GM19239 (cell line): ENCODE data around the gene PRLR.
"Not testable (repeated sequence)": the region's sequence is repeated elsewhere in the genome, so short reads cannot be mapped to it uniquely, and the experiment has no call there.

Source experiments
- DNase-seq: peaks from one replicate; pipeline ENCODE4 v3.0.0; 2011; ENCODE audit warnings: low spot score; ENCODE audit not compliant: insufficient read length
- FAIRE-seq: peaks from 2 replicates; lab custom pipeline; 2011; peaks lifted over from hg19 to GRCh38; lab: Jason Lieb, UNC

Gene PRLR

DNA sequence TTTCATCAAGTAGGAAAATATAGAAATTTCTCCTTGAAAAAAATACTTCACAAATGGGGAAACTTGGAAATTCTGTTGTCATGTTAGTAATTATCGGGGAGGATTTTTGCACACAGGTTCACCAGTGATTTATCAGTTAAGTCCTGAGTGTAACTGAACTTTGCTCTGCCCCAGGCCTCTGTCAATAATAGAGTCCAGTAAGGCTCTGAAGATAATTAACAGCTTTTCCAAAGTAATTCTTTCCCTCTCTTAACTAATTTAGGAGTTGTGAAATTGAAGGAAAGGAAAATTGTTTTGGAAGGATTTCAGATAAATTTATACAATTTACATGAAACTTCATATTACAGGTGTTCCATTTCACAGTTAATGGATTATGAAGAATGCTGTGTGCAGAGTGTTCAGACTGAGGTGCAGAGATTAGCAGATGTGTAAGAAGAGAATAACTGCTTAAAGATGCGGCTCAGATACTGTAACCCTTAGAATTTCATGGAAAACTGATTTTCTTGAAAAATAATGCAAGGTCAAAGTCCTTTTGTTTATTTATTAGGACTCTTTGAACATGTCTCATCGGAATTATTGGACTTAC is 179.7 kb downstream of the PRLR start:
- DNase-seq, result no peak
- no peak for FAIRE-seq

DNA sequence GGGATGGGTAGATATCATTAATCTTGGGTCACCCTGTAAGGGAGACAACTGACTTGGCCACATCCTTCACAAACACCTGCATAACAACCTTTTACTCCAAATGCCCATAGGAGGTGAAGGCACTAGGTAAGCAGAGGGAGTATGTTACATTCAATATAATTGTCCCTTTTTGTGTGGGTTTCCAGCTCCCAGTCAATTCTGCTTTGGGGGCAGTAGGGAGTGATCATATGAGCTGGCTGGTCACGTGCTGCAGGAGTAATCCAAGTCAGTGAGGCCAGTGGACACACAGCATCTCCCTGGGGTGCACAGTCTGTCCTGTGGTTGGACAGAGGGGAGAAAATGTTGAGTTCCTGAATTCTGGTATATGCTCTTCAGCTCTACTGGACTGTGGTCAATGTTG is 181.4 kb downstream of the PRLR start:
- DNase-seq (no peak), FAIRE-seq (no peak)

DNA sequence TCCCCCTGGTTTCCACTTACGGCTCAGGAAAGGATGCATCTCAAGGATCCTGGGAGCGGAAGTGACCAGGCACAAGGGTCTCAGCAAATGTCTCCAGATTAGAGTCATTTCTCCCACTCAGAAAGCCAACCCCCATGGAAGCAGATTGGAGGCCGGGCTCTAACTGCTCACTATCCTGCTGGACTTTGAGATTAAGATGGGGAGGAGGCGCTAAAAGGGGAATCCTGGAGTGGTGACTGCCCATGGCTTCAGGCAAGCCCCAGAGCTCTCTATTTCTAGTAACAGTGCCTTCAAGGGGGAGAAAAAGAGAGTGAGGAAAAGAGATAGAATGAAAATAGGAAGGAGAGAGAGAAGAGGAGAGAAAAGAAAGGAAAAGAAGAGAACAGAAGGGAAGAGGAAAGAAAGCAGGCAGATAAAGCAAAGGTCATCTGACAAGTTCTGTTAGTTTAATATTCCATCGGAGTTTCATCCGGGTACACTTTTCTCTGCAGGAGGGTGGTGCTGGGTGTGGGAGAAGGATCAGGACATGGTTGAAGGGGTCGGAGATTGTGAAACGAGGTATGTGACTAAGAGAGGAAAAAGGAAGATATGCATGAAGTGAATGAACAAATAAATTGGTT is 182.4 kb downstream of the PRLR start, which contains the start of gene AGXT2:
Gene AGXT2 (minus strand): TSS at position 165 of the 620 bp plus-strand sequence. CDS start 57 bp downstream, at position 108.
- DNase-seq (no peak), FAIRE-seq (no peak)

DNA sequence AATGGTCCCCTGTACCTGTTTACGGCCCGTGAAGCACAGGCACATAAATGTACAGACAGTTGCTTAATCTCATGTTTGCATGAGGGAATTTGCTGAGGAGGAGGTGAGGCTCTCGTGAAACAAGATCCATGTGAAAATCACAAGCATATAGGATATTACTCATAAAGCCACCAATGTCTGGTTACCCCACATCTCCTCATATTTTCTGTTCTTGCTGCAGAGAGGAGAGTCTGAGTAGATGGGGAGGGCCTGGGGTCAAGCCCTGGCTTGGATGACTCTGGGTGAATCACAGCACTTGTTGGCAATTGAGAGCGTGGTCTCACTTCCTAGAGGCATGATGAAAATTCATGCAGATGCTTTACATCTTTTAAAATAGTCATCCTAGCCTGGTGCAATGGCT is 183.5 kb downstream of the PRLR start:
- DNase-seq (no peak), FAIRE-seq (no peak)

DNA sequence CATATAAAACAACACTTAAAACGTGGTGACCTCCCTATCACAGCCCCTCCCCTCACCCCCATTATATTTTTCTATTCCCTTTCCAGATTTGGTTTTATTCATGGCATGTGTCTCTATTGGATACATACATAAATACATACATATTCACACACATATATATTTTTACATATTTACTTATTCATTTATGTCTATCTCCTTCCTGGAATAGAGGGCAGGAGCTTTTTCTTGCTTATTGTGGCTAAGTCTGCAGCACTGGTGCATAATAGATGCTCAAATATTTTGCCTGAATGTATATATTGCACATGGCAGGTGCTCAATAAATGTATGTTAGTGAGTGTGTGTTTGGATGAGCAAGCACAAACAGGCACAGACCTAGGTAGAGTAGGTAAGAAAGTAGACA is 185.0 kb downstream of the PRLR start:
- FAIRE-seq (no peak), DNase-seq (no peak)

DNA sequence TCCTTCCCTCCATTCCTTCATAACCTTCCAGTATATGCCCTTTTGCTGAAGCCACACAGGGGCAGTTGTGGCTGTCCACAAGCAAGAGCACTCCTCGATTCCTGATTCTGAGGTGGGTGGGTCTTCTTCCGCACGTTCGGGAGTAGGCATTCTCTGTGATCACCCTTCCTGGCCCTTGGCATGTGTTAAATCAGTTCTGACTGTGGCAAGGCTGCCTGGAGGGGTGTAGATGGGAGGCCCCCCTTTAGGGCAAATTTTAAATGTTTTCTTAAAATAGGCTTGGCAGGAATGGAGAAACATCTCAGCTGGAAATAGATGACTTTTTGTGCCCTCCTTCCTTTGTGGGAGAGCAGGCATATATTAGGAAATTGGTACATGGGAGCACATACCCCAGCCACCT is 185.6 kb downstream of the PRLR start:
- DNase-seq (no peak), FAIRE-seq (no peak)

DNA sequence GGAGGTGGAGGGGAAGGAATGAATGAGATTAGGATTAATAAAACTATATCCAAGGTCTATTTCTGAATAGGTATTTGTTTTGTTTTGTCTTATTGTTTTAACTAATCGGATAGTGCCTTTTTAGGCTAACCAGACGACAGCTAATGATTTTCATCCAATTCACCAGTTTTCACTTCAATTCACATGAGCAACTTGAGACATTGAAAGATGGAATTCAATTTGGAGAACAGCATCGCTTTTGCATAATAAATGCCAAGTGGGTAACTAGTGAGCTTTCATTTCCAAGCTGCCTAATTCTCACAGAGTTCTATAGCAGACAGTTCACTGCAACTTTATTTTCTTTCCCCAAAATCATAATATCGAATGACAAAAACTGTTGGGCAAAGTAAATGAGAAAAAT is 187.5 kb downstream of the PRLR start:
- DNase-seq (no peak), FAIRE-seq (no peak)

DNA sequence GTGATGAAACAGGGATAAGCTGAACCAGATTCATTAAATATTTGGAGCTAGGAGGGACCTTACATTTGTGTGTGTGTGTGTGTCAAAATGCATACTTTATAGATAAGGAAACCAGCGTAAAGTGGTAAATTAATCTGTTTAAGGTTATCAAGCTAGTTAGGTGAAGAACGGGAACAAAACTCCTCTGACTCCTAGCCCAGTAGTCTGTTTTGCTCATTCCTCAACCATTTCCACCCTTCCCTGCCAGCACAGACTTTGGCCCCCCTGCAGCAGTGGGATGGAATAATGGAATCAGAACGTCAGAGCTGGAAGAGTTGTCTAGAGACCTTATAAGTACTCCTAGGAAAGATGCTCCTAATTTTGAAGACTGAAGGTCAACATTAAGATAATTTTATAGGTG is 189.0 kb downstream of the PRLR start:
- DNase-seq (no peak), FAIRE-seq (no peak)

DNA sequence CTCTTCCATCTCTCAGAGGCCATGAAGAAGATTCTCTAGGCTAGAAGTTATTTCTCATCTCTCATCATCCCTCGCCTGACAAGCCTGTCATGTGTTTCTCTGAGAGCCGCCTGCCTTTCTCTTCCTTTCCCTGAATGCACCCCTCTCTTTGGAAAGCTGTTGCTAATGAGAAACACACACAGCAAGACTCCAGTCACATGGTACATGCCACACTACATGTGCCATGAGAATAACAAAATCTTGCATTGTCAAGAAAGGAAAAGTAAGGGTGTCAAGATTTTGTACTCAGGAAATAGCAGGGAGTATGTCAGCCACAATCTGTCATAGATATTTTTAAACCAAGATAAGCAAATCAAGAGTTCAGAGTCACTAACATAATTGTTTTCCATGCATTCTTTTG is 191.4 kb downstream of the PRLR start:
- peak; percentile 4 for FAIRE-seq
- DNase-seq, result no peak

DNA sequence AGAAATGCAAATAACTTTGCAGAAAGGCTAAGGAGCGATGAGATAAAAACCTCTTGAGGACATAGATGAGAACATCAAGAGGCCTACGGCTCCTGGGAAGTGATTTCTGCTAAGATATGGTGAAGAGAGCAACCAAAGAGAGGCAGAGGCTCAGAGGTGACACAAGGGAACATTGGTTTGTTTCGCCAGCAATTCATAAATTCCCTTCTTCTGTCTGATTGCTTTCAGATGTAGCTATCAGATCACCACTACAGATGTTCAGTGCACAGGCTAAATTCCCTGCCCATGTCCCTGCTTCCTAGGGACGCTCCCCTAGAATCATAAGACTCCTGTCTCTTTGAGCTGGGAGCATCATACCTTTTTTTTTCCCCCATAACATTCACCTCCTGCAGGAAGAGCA is 193.8 kb downstream of the PRLR start:
- no peak for FAIRE-seq
- no peak for DNase-seq

DNA sequence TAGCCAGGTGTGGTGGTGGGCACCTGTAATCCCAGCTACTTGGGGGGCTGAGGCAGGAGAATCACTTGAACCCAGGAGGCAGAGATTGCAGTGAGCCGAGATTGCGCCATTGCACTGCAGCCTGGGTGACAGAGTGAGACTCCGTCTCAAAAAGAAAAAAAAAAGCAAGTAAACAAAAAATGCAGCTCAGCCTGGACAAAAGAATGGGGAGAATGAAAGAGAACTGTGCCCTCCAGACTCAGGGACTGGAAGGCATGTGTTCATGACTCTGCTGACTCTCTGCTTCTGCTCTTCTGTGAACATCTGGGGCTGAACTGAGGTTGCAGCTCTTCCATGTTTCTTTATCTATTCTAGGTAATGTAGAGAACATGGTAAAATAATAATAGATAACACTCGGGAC is 194.4 kb downstream of the PRLR start:
- not testable (repeated sequence) for DNase-seq, FAIRE-seq

DNA sequence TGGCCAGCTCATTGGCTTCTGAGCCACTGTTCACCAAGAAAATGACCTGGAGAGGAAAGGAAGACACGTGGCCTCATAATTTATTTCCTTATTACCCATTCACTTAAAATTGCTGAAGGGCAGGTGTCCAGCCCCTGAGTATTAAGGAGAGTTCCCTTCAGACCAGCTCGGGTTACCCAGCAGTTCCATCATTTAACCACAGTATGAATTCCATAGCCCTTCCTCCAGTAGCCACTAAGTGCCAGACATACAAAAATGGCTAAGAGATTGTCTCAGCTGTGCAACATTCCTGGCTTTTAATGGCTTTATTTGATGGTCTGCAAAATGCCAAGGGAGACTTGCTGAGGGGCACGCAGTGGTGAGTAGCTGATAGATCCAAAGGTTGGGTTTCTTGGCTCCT is 195.0 kb downstream of the PRLR start:
- FAIRE-seq, result no peak
- no peak for DNase-seq

DNA sequence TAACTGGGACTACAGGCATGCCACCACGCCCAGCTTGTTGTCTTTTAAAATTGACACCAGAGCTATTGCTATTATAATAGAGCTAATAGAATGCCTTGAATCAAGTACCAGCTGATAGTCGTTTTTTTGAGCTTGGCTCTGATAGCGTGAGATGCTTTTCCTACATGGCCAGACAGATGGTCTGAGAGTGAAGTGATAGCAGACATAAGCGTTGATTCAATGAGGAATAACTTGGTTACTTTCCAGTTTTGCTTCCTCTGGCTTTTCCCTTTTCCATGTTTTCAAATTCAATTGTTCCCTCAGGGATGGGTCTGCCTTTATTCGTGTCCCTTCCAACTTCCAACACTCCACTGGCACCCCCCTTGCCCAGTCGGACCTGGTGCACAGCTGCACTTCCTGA is 197.9 kb downstream of the PRLR start:
- FAIRE-seq, result no peak
- DNase-seq, result no peak

DNA sequence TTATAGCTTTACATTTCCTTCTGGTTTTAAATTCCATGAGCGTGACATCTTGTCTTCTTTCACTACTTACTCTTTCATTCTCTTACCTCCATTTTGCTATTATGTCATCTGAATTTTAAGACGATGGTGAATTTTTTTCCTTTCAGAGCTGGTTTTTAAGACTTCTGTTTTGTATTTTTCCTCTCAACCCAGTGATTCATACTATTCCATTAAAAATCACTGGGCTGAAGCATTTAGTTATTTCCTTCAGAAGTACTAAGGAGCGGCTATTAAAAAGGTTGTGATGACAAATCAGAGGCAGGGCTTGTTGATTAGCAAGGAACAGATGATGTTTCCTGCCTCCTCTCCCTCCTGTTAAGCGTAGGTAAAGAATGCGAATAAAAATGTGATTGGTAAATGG is 199.0 kb downstream of the PRLR start:
- no peak for DNase-seq
- no peak for FAIRE-seq

DNA sequence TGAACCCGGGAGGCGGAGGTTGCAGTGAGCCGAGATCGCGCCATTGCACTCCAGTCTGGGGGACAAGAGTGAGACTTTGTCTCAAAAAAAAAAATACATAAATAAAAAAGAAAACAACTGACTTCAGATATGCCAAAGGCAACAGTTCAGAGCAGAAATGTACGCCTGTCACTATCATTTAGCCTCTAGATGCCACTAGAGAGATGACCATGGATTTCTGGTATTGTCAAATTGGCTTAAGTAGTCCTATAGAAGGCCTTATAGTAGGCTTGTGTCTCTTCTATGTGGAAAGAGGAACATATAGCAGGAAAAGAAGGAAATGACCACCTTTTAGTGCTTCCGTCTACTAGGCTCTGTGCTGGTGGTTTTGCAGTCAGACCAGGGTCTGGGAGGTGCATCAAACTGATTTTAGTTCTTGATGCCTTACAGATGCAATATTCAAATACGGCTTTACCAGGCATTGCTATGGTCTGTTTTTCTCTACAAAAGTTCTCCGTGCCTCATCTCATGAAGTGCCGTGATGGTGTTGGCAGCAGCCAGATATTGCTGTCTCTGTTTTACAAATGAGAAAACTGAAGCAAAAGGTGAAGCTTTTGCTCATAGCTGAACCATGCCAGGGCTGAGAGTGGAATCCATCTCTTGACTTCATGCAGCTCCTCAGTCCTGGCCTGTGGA is 199.7 kb downstream of the PRLR start:
- FAIRE-seq (peak; percentile 40), DNase-seq (no peak)

DNA sequence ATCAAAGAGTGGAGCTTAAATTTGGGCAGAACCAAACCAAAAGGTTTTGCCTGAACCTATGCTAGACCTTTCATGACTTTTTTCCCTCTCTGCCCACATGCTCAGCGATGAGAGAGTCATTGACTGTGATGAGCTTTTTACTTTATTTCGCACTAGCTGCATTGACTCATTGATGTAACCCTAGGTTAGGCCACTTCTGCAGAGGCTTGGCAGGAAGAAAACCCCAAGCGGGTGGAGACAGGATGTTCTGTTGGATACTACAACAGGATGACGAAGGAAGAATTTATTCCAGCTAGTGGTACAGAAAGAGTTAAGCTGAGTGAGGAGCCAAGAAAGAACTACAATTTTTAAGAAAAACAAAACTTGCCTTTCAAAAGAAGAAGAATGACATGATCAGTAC is 201.0 kb downstream of the PRLR start:
- DNase-seq (no peak), FAIRE-seq (no peak)

DNA sequence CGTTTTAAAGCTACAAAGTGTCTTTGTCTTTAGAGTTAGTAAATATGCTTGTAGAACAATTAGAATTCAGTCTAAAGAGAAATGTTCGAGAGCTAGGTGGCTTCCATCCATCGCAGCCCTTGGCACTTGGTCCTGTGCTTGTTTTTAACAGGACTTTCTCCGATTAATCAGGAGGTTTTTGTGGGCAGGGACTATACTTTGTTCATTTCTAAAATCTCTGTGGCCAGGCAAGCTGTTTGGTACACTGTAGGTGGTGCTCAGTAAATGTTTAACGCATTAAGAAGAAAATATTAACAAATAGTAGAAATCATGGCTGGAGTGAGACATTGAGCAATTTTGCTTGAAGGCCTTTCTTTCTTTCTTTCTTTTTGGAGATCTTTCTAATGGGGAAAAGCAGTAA is 203.3 kb downstream of the PRLR start:
- FAIRE-seq (no peak), DNase-seq (no peak)

DNA sequence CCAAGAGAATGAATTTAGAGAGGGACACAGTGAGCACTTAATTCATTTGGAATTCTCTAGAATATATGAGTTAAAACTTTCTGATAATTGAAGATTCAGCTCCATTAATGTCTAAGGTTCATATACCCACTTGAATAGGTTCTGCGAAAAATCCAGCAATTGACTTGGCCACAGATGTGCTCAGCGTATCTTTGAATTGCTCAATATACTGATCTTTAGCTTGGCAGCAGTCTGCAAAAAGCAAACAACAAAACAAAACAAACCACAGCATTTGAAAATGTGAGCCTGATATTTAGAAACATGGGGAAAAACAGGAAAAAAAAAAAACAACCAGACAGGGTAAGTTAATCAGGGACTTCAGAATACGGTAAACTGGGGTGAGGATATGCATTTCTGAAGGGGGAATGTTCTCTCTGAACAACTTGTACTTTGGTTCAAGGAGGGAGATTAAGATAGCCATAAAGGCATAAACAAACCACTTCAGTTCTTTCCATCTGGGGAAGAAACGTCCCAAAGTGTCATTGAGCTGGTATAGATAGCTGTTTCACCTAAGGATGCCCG is 203.9 kb downstream of the PRLR start:
- FAIRE-seq (no peak), DNase-seq (no peak)

DNA sequence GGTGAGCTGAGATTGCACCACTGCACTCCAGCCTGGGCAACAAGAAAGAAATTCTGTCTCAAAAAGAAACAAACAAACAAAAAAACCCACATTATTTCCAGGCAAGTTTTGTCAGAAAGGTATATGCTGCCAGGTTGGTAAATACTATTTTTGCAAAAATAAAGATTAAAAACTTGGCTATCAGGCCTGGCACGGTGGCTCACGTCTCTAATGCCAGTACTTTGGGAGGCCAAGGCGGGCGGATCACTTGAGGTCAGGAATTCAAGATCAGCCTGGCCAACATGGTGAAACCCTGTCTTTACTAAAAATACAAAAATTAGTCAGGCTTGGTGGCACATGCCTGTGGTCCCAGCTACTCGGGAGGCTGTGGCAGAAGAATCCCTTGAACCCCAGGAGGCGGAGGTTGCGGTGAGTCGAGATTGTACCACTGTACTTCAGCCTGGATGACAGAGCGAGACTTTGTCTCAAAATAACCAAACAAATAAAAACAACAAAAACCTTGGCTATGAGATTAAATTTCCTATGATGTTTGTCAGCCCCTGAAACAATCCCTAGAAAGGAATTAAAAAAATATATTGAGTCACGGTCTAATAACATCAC is 205.3 kb downstream of the PRLR start:
- no peak for FAIRE-seq
- DNase-seq, result no peak

DNA sequence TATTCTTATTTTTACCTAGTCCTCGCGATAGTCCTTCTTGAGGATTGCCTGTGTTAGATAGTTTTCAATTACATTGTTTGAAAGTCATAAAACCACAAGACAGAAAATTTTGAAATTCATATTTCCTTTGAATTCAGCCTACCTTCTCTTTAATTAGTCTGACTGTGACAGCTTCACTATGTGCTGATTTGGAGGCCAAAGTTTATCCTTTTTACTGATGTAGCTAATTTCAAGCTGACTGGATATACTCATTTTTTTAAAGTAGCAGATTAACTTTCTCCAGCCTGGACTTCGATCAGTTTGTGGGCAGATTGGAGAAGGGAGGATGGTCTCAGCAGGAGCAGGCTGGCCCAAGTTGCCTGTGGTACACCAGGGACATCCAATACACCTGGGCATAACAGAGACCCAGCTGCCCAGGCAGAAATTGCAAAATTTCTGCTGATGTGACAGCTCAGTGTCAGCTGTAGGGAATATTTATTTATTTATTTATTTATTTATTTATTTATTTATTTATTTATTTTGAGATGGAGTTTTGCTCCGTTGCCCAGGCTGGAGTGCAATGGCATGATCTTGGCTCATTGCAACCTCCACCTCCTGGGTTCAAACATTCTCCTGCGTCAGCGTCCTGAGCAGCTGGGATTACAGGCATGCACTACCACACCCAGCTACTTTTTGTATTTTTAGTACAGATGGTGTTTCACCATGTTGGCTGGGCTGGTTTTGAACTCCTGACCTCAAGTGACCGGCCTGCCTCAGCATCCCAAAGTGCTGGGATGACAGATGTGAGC is 206.7 kb downstream of the PRLR start:
- DNase-seq (no peak), FAIRE-seq (no peak)
